Bronchial epithelial cell (primary cell): ENCODE measurements around the gene TIMM22. TPM values are rescaled to one million over a fixed set of nuclear protein-coding genes. Genes with fewer than 3 reads are reported as not detected.

Experiments used
- DNase-seq: peaks from one replicate; pipeline ENCODE4 v3.0.0-alpha.2; 2010; ENCODE audit warnings: low read depth
- FAIRE-seq: peaks from 2 replicates; lab custom pipeline; 2011; peaks lifted over from hg19 to GRCh38; lab: Jason Lieb, UNC
- H3K27me3 ChIP-seq: 2 replicates; pipeline ENCODE4 v1.5.1; 2011; ENCODE audit warnings: low read length; ENCODE audit not compliant: control insufficient read depth, insufficient read depth
- H3K36me3 ChIP-seq: 2 replicates; pipeline ENCODE4 v1.5.1; 2011; ENCODE audit warnings: low read length; ENCODE audit not compliant: control insufficient read depth, insufficient read depth
- H3K4me3 ChIP-seq: 2 replicates; pipeline ENCODE4 v1.5.1; 2011; ENCODE audit warnings: mild to moderate bottlenecking, low read depth, low read length, control low read depth
- CTCF ChIP-seq: IDR thresholded peaks from 2 replicates; pipeline ENCODE4 v1.5.1; 2011; ENCODE audit warnings: mild to moderate bottlenecking, moderate library complexity, low read length, control low read depth, inconsistent platforms; ENCODE audit not compliant: insufficient read depth, severe bottlenecking
- total RNA-seq: library from RNA; depleted of rRNA; stranded (reverse); fragments of >200 nt; gene quantifications from 2 replicates; pipeline ENCODE4 v1.2.1, GENCODE V29; 2014

The TIMM22 gene
- total RNA-seq, 1 donor from 2014 or later, result 16.3 TPM

- TF ChIP-seq CTCF, result no peak
- DNase-seq, result no peak
- Histone ChIP-seq H3K27me3 (no peaks in the 10 kb centered on the region), H3K36me3 (peaks cover 33% of the 10 kb centered on the region), H3K4me3 (no peak overlapping the region)
- no peak for FAIRE-seq
Measured at GRCh38 chr17:1003633-1003971, 6.7 kb downstream of the TIMM22 start.

GRCh38 chr17:1003972-1004768 lies 7.2 kb downstream of the TIMM22 start:
- H3K27me3 ChIP-seq, result no peaks in the 10 kb centered on the region
- H3K36me3 ChIP-seq, result peaks cover 34% of the 10 kb centered on the region
- DNase-seq (no peak), FAIRE-seq (no peak)
- TF ChIP-seq CTCF, result no peak
- no peak overlapping the region for H3K4me3 ChIP-seq

GRCh38 chr17:1004769-1005295 lies 7.9 kb downstream of the TIMM22 start:
- Histone ChIP-seq H3K27me3 (no peaks in the 10 kb centered on the region), H3K4me3 (no peak overlapping the region), H3K36me3 (peaks cover 30% of the 10 kb centered on the region)
- DNase-seq, result no peak
- FAIRE-seq, result peak; percentile 76
- TF ChIP-seq CTCF, result no peak

GRCh38 chr17:1005361-1005946 lies 8.5 kb downstream of the TIMM22 start:
- DNase-seq (no peak), FAIRE-seq (no peak)
- TF ChIP-seq CTCF, result no peak
- Histone ChIP-seq H3K36me3 (peaks cover 34% of the 10 kb centered on the region), H3K27me3 (no peaks in the 10 kb centered on the region), H3K4me3 (no peak overlapping the region)

- peak; percentile 36 for DNase-seq
- H3K27me3 ChIP-seq, result no peaks in the 10 kb centered on the region
- TF ChIP-seq CTCF, result no peak
- no peak overlapping the region for H3K4me3 ChIP-seq
- peaks cover 34% of the 10 kb centered on the region for H3K36me3 ChIP-seq
- FAIRE-seq, result no peak
Measured at GRCh38 chr17:1006054-1006453, 9.1 kb downstream of the TIMM22 start.
